LHCN-M2 (cell line): ENCODE measurements around the gene RPL32. TPM values are rescaled to one million over a fixed set of nuclear protein-coding genes. Genes with fewer than 3 reads are reported as not detected.
"Not testable (repeated sequence)": the region's sequence is repeated elsewhere in the genome, so short reads cannot be mapped to it uniquely, and the experiment has no call there.

Source experiments
- DNase-seq: peaks from one replicate; pipeline ENCODE4 v3.0.0-alpha.2; 2012; ENCODE audit warnings: low read depth
- total RNA-seq: library from RNA; depleted of rRNA; stranded (reverse); fragments of >200 nt; gene quantifications from 2 replicates; pipeline ENCODE4 v1.2.3, GENCODE V29; 2014

The RPL32 gene
- total RNA-seq, 1 experiment from 2014 or later = 417 TPM

GRCh38 chr3:12810013-12810780, 31.2 kb downstream of the RPL32 start:
- DNase-seq = peak; percentile 81

GRCh38 chr3:12809435-12809834, 31.9 kb downstream of the RPL32 start:
- DNase-seq = no peak

GRCh38 chr3:12809001-12809400, 32.4 kb downstream of the RPL32 start:
- DNase-seq = no peak

- no peak for DNase-seq
Measured at GRCh38 chr3:12808587-12808986, 32.8 kb downstream of the RPL32 start.

GRCh38 chr3:12807601-12808359, 33.6 kb downstream of the RPL32 start:
- DNase-seq = no peak

GRCh38 chr3:12807066-12807465, 34.3 kb downstream of the RPL32 start:
- DNase-seq = no peak

- no peak for DNase-seq
Measured at GRCh38 chr3:12803371-12803770, 38.0 kb downstream of the RPL32 start.

GRCh38 chr3:12799525-12800440, 41.6 kb downstream of the RPL32 start:
- DNase-seq = no peak

GRCh38 chr3:12798559-12799179, 42.7 kb downstream of the RPL32 start:
- DNase-seq = no peak

GRCh38 chr3:12797892-12798558, 43.3 kb downstream of the RPL32 start:
- no peak for DNase-seq

- DNase-seq = no peak
Measured at GRCh38 chr3:12797124-12797891, 44.1 kb downstream of the RPL32 start.

GRCh38 chr3:12796171-12797123, 44.9 kb downstream of the RPL32 start, which contains the start of gene CAND2:
TSS of gene CAND2 (plus strand) at chr3:12796680. CDS start at chr3:12796721, 41 bp downstream.
- peak; percentile 12 for DNase-seq

GRCh38 chr3:12793701-12794100, 47.7 kb downstream of the RPL32 start:
- DNase-seq = no peak

GRCh38 chr3:12791430-12791829, 49.9 kb downstream of the RPL32 start:
- DNase-seq = no peak

GRCh38 chr3:12787967-12788690, 53.2 kb downstream of the RPL32 start:
- not testable (repeated sequence) for DNase-seq

- DNase-seq = peak; percentile 11
Measured at GRCh38 chr3:12787346-12787745, 54.0 kb downstream of the RPL32 start.

GRCh38 chr3:12785096-12785495, 56.3 kb downstream of the RPL32 start:
- no peak for DNase-seq
